Ovary (tissue), 9 donors: ENCODE results near the gene ABHD10. TPM values are rescaled to one million over a fixed set of nuclear protein-coding genes. Genes with fewer than 3 reads are reported as not detected.
A peak's percentile ranks its signal among the peaks of the same experiment; 100 is the strongest.

ENCODE experiments used
- DNase-seq, 5 donors: peaks; one replicate each; pipeline ENCODE4 v3.0.0-alpha.2; 2019 to 2020
- H3K27ac ChIP-seq, 2 donors: fragments of 200-600 bp; one replicate each; pipeline versions ENCODE4 v1.5.1 to v1.8.0; 2019 to 2022
- H3K27me3 ChIP-seq: fragments of 200-600 bp; one replicate; pipeline ENCODE4 v1.8.0; 2022
- H3K36me3 ChIP-seq: fragments of 200-600 bp; sonication (generic); one replicate; pipeline ENCODE4 v1.5.1; 2019
- H3K4me1 ChIP-seq: one replicate; pipeline ENCODE4 v1.8.1; 2013; ENCODE audit warnings: mild to moderate bottlenecking, moderate library complexity; ENCODE audit not compliant: insufficient read depth
- H3K4me3 ChIP-seq: fragments of 200-600 bp; sonication (generic); one replicate; pipeline ENCODE4 v1.5.1; 2017
- H3K9me3 ChIP-seq, 2 donors: fragments of 200-600 bp in 1 of 2; sonication (generic) in 1 of 2; one replicate each; pipeline versions ENCODE4 v1.5.1 to v1.8.1; 2013 to 2019; ENCODE audit warnings: mild to moderate bottlenecking in 1 of 2, moderate library complexity in 1 of 2
- EP300 ChIP-seq: sonication (generic); formaldehyde crosslinking; IDR thresholded peaks from one replicate; pipeline ENCODE4 v1.6.1; 2017; ENCODE audit warnings: antibody characterized with exemption
- POLR2A ChIP-seq: fragments of 450-650 bp; IDR thresholded peaks from one replicate; pipeline ENCODE4 v1.6.1; 2017; ENCODE audit warnings: antibody characterized with exemption, mild to moderate bottlenecking, moderate library complexity
- WGBS, 3 donors: extraction: QIAGEN DNeasy Blood & Tissue Kit in 1 of 3; methylation state at CpG; one replicate each; pipeline versions ENCODE4 v1.1.5 to v1.1.7; 2013 to 2017; 5-methylcytosine and 5-hydroxymethylcytosine counted together
- intact Hi-C, 4 donors: fragments of 100-400 bp; cut with DNase I; formaldehyde crosslinking; loops; one replicate each; pipeline versions ENCODE4 v1.11.0 to v1.15.1; 2022 to 2023
- polyA plus RNA-seq, 2 donors: library from polyadenylated mRNA; stranded (reverse); fragments of 200-250 nt in 1 of 2; fragments of 350-450 nt in 1 of 2; fragmentation: Illumina TruSeq in 1 of 2; extraction: RNeasy Lipid Tissue Mini Kit (QIAGEN cat#74804) in 1 of 2; gene quantifications; one replicate each; pipeline ENCODE4 v1.2.3, GENCODE V29; 2013 to 2014
- total RNA-seq, 7 donors: library from RNA; depleted of rRNA in 2 of 7; stranded (reverse); fragments of >200 nt in 2 of 7; fragmentation: NEBNext Ultra II Directional in 3 of 7; extraction: Animal tissue kit (Norgen Biotek cat#: 25700) in 3 of 7; gene quantifications; one replicate each; pipeline versions ENCODE4 v1.1.0 to v1.2.4, GENCODE V29; 2016 to 2023
- TF ChIP-seq, protein P1 (sequence below), 3 donors: fragments of 450-650 bp in 2 of 3; fragments of 200-600 bp in 1 of 3; IDR thresholded peaks; one replicate each; pipeline versions ENCODE4 v1.5.1 to v1.8.0; 2016 to 2022; ENCODE audit warnings: antibody characterized with exemption in 3 of 3, mild to moderate bottlenecking in 1 of 3
- donor health status: DM: no; HTN: no; CAD: no; lungs with moderate emphysema.
- donor health status: DM: no; HTN: no; CAD: no.
- donor health status: Bipolar disorder and iron deficiency.
- donor health status: DM: yes; HTN: yes; CAD: no.
- donor health status: DM: no; HTN: no; CAD: no.
- donor health status: DM: yes; HTN: yes; CAD: no.

Gene ABHD10
- total and polyA plus RNA-seq, 9 donors, result 18.2 to 37.0 (median 27.9) TPM

- H3K4me3 ChIP-seq, result no peak overlapping the region
- 13 to 27% (median 27%) methylated on average over 3 of the region's 3 CpGs for WGBS, 3 donors
- H3K9me3 ChIP-seq, result no peaks in the 10 kb centered on the region
- H3K4me1 ChIP-seq, result peaks cover 9% of the 10 kb centered on the region
- H3K36me3 ChIP-seq, result no peaks in the 10 kb centered on the region
- DNase-seq, result no peak
- intact Hi-C loops, result loop anchor here (2.0 to 10.0 kb wide), 5 partner anchors 102 to 250 kb away; partner anchors contain the start of gene PHLDB2 (in 1 of the 4)
- TF ChIP-seq, protein P1, sequence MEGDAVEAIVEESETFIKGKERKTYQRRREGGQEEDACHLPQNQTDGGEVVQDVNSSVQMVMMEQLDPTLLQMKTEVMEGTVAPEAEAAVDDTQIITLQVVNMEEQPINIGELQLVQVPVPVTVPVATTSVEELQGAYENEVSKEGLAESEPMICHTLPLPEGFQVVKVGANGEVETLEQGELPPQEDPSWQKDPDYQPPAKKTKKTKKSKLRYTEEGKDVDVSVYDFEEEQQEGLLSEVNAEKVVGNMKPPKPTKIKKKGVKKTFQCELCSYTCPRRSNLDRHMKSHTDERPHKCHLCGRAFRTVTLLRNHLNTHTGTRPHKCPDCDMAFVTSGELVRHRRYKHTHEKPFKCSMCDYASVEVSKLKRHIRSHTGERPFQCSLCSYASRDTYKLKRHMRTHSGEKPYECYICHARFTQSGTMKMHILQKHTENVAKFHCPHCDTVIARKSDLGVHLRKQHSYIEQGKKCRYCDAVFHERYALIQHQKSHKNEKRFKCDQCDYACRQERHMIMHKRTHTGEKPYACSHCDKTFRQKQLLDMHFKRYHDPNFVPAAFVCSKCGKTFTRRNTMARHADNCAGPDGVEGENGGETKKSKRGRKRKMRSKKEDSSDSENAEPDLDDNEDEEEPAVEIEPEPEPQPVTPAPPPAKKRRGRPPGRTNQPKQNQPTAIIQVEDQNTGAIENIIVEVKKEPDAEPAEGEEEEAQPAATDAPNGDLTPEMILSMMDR (IDR thresholded peaks at IDR 0.05), result no peak
- TF ChIP-seq EP300 (no peak), POLR2A (no peak)
- no peaks in the 10 kb centered on the region for H3K27me3 ChIP-seq
- no peak overlapping the region for H3K27ac ChIP-seq
Observed at GRCh38 chr3:111967068-111967467, 11.8 kb upstream of the ABHD10 start.

- Histone ChIP-seq H3K4me1 (peaks cover 9% of the 10 kb centered on the region), H3K9me3 (no peaks in the 10 kb centered on the region), H3K27me3 (no peaks in the 10 kb centered on the region), H3K4me3 (no peak overlapping the region), H3K36me3 (no peaks in the 10 kb centered on the region), H3K27ac (no peak overlapping the region)
- 9 to 10% (median 10%) methylated on average over 8 of the region's 8 CpGs for WGBS, 3 donors
- intact Hi-C loops, result loop anchor here (2.0 to 10.0 kb wide), 5 partner anchors 103 to 251 kb away; partner anchors contain the start of gene PHLDB2 (in 1 of the 4)
- DNase-seq, result peak; percentile 71 to 87 (median 86)
- TF ChIP-seq EP300, result no peak
- TF ChIP-seq, protein P1 (IDR thresholded peaks at IDR 0.05), result peak; percentile 35 to 87 (median 80)
Observed at GRCh38 chr3:111967651-111968274, 11.1 kb upstream of the ABHD10 start.

GRCh38 chr3:111968319-111969054 lies 10.3 kb upstream of the ABHD10 start:
- Histone ChIP-seq H3K4me3 (no peak overlapping the region), H3K27me3 (no peaks in the 10 kb centered on the region), H3K4me1 (peaks cover 9% of the 10 kb centered on the region), H3K27ac (no peak overlapping the region), H3K36me3 (no peaks in the 10 kb centered on the region), H3K9me3 (no peaks in the 10 kb centered on the region)
- intact Hi-C loops, result loop anchor here (5.0 to 10.0 kb wide), 4 partner anchors 104 to 251 kb away; partner anchors contain the start of gene PHLDB2 (in 1 of the 4)
- 52 to 67% (median 60%) methylated on average over 5 of the region's 5 CpGs for WGBS, 3 donors
- no peak for DNase-seq
- TF ChIP-seq EP300 (no peak), POLR2A (no peak)
- TF ChIP-seq, protein P1 (IDR thresholded peaks at IDR 0.05), result no peak

DNA sequence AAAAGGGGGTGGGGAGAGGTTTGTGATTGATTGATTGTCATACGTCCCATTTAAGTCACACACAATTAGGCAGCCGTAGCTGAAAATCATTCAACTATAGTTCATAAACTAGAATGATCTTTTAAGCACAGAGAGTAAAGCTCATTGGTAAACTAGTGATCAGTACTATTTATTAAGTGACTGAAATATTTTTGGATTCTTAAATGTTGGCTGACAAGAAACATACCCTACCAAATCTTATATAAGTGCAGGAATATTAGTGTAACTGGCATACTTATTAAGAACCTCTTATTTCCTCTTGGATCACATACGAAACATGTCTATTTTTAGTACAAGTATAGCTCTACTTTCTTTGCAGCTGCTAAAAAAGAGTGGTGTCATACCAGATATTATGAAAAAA lies 8.4 kb upstream of the ABHD10 start:
- H3K27me3 ChIP-seq, result no peaks in the 10 kb centered on the region
- no peaks in the 10 kb centered on the region for H3K36me3 ChIP-seq
- intact Hi-C loops, result no loop called here
- TF ChIP-seq POLR2A (no peak), EP300 (no peak)
- TF ChIP-seq, protein P1 (IDR thresholded peaks at IDR 0.05), result no peak
- no peaks in the 10 kb centered on the region for H3K9me3 ChIP-seq
- WGBS, 3 donors, result 90 to 91% (median 90%) methylated on average over 3 of the region's 3 CpGs
- peaks cover 9% of the 10 kb centered on the region for H3K4me1 ChIP-seq
- H3K4me3 ChIP-seq, result no peak overlapping the region
- no peak overlapping the region for H3K27ac ChIP-seq
- no peak for DNase-seq
